Renal cortex interstitium (tissue), 11 donors: ENCODE results near the gene SLC16A2. TPM values are rescaled to one million over a fixed set of nuclear protein-coding genes. Genes with fewer than 3 reads are reported as not detected.
A peak's percentile ranks its signal among the peaks of the same experiment; 100 is the strongest.
"Not testable (repeated sequence)": the region's sequence is repeated elsewhere in the genome, so short reads cannot be mapped to it uniquely, and the experiment has no call there.

Experiments
- DNase-seq, 11 donors: peaks; one replicate each; pipeline ENCODE4 v3.0.0-alpha.2; 2013; ENCODE audit warnings: low read depth in 9 of 11, low spot score in 4 of 11; ENCODE audit errors: extremely low read depth in 1 of 11
- polyA plus RNA-seq, 3 donors: library from polyadenylated mRNA; unstranded; fragments of 120-200 nt; gene quantifications; one replicate each; pipeline ENCODE4 v1.2.1, GENCODE V29; 2013; ENCODE audit not compliant: insufficient read length in 3 of 3

The SLC16A2 gene
- polyA plus RNA-seq, 3 donors: 27.4 to 33.0 (median 28.8) TPM

GRCh38 chrX:74426071-74426470 lies 4.8 kb downstream of the SLC16A2 start:
- no peak for DNase-seq

DNA sequence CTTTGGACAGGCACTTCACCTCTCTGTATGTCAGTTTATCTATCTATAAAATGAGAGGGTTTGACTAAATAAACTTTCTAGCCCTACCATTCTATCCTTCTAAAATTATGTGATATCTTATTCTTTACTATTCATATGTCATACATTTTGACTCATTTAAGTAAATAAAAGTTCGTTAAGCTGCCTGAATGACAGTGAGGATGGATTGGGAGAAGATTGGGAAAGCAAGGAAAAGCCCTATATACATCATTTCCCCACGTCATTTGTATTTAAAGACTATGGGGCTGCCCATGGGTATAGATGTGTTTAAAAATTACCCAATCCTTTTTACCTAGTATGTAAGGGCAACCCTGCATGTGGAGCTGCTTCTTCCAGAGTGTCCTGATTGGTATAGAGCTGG lies 5.3 kb downstream of the SLC16A2 start:
- DNase-seq: no peak

- no peak for DNase-seq
These were observed 10.5 kb downstream of the SLC16A2 start for GRCh38 chrX:74431797-74432196.

GRCh38 chrX:74434336-74434735 lies 13.0 kb downstream of the SLC16A2 start:
- no peak for DNase-seq

DNA sequence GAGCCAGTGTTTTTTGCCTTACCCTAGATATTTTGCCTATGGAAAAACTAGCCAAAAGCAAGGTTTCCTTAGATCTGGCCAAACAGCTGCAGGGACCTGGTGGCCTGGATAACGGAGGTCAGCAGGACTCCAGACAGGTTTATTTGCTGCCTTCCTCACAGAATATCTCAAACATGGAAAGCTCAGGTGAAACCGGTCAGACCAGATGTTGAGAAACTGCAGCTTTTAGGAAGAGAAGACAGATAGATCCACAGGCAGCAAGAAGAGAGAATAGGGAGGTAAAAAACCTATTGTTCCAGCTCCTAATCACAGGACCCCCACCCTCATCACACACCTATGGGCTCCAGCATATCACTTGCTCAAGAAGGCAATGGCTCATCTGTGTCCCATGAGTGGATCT lies 16.2 kb downstream of the SLC16A2 start:
- no peak for DNase-seq

- DNase-seq: no peak
These were observed 17.5 kb downstream of the SLC16A2 start for GRCh38 chrX:74438764-74439163.

GRCh38 chrX:74445099-74445498 lies 23.8 kb downstream of the SLC16A2 start:
- DNase-seq: no peak

DNA sequence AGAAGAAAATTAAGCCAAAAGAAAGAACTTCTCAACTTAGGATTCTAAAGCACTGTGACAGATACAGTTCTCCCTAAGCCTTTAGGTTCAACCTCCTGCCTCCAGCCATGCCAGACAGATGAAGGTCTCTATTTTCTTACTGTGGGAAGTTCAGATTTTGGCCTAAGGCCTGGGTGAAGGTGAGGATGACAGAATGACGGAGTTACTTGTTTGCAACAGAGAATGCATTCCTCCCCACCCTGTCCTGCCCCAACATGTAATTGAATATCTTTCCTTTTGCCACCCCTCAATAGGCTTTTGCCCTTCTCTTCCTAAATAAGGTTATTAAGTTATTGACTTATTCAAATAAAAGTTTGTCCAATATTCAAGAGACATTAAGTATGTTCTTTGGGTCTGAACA lies 25.6 kb downstream of the SLC16A2 start:
- no peak for DNase-seq

DNA sequence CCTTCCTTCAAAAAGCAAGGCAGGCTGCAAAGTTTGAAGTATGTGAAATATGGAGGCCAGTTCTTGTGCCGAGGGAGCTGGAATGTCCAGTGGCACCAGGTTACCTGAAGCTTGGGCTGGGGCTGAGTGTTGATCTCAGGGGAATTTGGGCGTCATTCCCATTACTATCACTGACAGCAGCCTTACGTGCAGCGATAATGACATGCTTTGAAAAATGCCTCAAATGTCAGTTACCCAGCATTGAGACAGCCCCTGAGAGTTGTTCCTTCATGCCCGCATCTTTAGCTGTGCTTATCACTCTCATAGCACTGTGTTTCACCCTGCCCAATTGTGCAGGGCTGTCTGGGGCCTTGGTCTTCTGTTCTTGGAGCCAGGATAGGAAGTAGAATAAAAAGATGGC lies 27.4 kb downstream of the SLC16A2 start:
- DNase-seq: no peak

- no peak for DNase-seq
These were observed 28.1 kb downstream of the SLC16A2 start for GRCh38 chrX:74449322-74449936.

GRCh38 chrX:74449937-74450330 lies 28.6 kb downstream of the SLC16A2 start:
- DNase-seq: no peak

- DNase-seq: no peak
These were observed 29.6 kb downstream of the SLC16A2 start for GRCh38 chrX:74450803-74451449.

DNA sequence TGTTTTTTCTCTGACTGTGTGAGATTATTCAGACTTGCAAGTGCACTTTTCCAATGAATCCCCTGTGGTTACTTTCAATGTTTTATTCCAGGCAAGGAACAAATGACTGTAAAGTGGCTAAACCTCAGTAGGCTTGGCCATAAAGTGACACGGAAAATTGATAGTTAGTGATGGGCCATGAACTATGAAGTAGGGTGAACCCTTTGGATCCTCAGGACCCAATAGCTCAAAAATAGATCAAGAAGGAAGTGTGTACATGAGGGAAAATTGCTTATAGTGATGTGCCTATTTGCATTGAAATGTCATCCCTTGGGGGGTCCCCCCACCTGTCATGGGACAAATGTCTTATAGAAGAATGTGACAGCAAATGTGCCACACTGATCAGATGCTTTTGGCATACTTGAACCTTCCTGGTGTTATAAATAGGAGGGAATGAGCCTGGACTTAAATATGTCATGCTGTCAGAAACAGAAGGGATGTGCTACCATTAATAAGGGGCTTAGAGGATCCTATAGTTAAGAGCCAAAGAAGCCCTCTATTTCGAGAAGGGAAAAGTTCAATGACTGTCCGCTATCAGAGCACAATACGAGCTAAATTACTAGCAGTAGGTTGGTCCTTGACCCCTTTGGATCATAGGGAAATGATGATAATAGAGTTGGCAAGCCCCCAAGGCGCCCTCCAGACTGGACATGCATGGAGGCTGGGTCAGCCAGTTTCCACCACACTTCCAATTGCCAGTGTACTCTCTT lies 30.3 kb downstream of the SLC16A2 start:
- DNase-seq: no peak

GRCh38 chrX:74452199-74452481 lies 30.8 kb downstream of the SLC16A2 start:
- no peak for DNase-seq

- no peak for DNase-seq
These were observed 31.9 kb downstream of the SLC16A2 start for GRCh38 chrX:74453178-74453577.

DNA sequence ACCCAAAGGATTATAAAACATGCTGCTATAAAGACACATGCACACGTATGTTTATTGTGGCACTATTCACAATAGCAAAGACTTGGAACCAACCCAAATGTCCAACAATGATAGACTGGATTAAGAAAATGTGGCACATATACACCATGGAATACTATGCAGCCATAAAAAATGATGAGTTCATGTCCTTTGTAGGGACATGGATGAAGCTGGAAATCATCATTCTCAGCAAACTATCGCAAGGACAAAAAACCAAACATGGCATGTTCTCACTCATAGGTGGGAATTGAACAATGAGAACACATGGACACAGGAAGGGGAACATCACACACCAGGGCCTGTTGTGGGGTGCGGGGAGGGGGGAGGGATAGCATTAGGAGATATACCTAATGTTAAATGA lies 32.9 kb downstream of the SLC16A2 start:
- not testable (repeated sequence) for DNase-seq

DNA sequence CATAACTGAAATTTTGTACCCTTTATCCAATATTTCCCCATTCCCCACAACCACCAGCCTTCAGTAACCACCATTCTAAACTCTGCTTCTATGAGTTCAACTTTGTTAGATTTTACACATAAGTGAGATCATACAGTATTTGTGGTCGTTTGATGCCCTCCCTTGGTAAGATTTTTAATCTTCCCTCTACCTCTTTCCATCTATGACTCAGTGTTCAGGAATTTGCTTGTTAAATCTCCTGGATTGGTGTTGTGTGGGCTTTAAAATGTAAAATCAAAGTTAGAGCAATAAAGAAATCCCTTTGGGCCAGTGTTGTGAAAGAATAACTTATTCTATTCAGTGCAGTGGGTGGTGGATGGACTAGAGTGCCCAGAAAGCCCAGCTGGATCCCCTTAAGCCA lies 37.4 kb downstream of the SLC16A2 start:
- DNase-seq: peak in 2 of 11 donors; percentile 7

GRCh38 chrX:74461384-74461783 lies 40.1 kb downstream of the SLC16A2 start:
- DNase-seq: no peak

GRCh38 chrX:74464722-74465121 lies 43.4 kb downstream of the SLC16A2 start:
- DNase-seq: no peak

- no peak for DNase-seq
These were observed 44.1 kb downstream of the SLC16A2 start for GRCh38 chrX:74465424-74465823.

- DNase-seq: no peak
These were observed 46.4 kb downstream of the SLC16A2 start for GRCh38 chrX:74467656-74468055.
